GM18499 (cell line): ENCODE measurements around the gene CACNA1C.

Experiments used
- ATAC-seq: cut with Tn5 transposase; IDR thresholded peaks from one replicate; pipeline ENCODE4 v1.9.1; 2021; ENCODE audit warnings: moderate number of reproducible peaks; ENCODE audit not compliant: insufficient read depth, unreplicated experiment

Gene CACNA1C

DNA sequence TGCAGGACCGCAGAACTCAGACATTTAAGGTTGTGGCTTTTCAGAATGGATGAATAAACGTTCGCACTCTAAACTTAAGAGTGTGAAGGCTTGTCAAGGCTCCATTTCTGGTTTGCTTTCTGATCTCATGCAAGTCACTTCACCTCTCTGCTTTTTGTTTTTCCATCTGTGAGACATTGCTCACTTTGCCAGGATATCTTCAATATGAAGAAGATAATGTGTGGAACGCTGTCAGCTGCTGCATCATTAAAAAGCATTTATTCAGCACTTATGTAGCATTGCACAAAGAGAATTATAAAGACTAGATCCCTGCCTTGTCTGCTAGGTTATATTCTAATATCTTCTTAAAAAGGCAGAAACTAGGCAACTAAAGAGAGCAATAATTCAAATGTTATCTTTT, 172.2 kb downstream of the CACNA1C start:
- ATAC-seq: no peak

DNA sequence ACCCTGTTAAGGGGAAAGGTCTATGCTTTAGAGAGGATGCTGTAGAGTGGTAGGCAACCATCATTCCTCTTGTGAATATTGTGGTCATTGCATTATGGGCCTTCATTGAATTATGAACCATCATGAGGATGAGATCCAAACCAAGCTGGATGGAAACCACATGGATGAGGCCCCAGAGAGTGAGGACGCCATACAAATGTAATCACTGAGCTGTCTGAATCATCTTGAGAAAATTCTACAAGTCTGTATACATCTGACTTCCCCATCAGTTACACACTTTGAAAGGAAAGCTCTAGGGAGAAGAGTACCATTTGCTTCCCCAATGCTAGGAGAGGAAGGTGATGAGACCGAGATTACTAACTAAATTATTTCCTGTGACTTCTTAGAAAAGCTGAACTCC, 172.9 kb downstream of the CACNA1C start:
- ATAC-seq: no peak

- ATAC-seq: no peak
Observed at GRCh38 chr12:2226641-2227040, 173.9 kb downstream of the CACNA1C start.

DNA sequence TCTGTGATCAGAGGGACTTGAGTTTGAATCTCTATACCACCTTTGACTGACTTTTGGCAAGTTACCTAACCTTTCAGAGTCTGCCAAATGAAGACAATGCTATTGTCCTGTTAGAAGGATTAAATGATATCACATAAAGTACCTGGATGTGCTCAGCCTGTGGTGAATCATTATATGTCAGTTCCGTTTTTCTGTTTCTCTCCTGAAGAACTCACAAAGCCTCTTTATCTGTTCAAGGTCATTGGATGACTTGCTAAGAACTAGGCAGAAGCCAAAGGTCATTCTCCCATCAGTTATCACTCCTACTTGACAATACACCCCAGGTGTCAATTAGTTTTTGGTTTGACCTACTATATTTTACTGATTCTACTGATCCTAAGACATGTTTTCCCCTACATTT, 174.6 kb downstream of the CACNA1C start:
- no peak for ATAC-seq

- no peak for ATAC-seq
Observed at GRCh38 chr12:2228535-2228934, 175.7 kb downstream of the CACNA1C start.

DNA sequence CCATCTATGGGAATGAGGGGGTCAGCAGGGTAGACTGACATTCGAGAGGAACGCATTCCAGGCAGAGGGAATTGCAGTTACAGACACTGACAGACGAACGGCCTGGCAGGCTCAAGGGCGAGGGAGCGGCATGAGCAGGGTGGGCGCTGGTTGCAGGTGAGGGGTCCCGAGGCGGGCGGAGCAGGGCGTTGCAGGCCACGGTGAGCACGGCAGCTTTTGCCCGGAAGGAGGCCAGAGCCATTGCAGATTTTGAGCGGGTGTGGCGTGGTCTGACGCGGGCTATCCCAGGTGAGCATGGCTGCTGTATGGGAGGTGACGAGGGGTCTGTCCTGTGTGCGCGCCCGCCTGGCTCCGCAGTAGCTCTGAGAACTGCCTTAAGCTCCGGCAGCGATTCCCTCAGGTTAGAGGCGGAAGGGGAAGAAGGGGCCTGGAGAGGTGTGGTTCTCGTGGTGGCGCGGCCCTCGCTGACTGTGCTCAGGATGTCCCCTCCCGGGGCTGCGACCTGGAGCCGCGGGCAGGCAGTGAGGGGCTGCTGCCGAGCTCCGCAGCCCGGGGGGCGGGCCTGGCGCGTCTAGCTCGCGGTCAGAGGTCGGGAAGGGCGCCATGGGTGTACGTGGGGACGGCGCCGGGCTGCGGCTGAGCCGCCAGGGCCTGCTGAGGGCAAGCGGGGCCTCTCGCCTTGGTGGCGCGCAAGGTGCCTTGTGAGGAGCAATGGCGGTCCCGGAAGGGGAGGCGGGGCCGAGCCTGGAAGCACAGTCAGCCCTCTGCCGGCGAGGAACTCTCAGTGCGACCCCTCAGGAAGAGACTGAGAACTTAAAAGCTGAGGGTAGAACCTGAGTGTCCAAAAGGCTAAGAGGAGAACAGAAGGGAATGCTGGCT, 177.1 kb downstream of the CACNA1C start:
- ATAC-seq: no peak

DNA sequence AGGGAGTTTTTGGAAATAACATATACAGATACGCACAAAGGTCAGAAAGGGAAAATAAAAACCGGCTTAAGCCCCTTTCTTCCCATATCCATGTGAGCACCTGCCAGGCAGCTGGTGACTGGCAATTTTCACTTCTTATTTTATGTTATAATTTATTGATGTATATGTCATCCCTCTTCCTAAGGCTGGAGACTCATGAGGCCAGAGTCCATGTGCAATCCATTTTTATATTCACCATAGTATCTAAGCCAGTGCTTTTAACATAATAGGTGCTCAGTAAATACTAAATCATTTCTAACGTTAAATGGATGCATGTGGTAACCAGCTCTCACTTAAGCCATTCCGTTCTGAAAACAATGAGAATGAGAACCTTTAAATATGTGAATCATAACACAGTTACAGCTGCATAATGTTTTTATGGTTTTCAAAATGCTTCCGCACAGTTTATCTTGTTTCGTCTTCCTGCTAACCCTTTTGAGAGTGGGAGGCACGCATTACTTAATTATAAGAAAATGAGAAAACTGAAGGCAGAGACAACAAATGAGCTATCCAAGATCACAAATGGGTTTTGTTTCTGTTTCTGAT, 178.3 kb downstream of the CACNA1C start:
- ATAC-seq: no peak

GRCh38 chr12:2231956-2232355, 179.2 kb downstream of the CACNA1C start:
- ATAC-seq: no peak

DNA sequence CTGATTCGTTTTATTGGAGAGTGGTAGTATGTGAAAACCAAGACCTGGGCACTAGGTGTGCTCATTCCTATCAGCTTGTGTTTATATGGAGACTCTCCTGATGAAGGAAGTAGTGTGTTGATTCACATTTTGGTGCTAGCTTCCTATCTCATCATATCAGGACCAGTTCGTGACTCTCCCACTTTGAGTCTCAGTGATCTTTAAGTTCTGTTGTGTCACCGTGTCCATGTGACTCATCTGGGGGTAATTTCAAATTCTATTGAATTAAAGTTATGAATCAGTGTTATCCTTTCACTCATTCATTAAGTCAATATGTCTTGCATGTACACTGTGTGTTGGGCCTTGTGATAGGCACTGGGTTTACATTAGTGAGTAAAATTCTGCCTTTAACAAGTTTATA, 180.2 kb downstream of the CACNA1C start:
- ATAC-seq: no peak

DNA sequence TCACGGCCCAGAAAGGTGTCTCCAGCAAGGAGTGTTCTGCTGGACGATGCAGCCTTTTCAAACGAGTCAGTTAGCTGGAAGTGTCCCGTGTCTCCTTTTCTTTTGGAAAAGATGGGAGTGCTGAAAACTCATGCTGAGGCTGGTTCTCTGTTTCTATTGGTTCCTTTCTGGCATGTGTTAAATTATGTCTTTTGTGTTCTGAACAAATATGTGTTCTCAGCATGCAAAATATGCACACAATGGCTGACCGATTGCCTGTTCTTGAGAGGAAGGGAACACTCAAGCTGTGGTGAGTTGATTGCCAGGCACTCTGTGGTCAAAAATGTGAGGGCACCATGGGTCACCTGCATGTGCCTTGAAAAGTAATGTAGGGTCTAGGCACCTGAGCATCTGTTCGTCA, 181.3 kb downstream of the CACNA1C start:
- ATAC-seq: no peak

- ATAC-seq: no peak
Observed at GRCh38 chr12:2234646-2235350, 182.0 kb downstream of the CACNA1C start.

- ATAC-seq: no peak
Observed at GRCh38 chr12:2236506-2237294, 183.9 kb downstream of the CACNA1C start.

DNA sequence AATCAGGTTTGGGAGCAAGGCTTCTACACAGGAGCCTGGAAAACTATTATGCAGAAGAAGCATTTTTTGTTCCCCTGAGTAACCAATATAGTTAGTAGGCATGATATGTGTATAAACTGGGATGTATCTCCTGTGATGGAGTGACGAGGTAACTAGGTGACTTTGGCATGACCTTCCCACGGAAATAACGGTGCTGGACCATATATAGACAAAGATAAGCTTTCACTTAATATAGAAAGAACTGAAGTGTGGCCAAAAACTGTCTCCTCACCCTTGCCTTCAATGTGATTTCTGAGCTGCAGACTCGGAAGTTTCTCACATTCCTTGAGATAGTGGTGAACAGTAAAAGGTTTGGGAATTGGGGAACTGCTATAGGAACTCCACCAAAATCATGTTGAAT, 185.3 kb downstream of the CACNA1C start:
- ATAC-seq: no peak

DNA sequence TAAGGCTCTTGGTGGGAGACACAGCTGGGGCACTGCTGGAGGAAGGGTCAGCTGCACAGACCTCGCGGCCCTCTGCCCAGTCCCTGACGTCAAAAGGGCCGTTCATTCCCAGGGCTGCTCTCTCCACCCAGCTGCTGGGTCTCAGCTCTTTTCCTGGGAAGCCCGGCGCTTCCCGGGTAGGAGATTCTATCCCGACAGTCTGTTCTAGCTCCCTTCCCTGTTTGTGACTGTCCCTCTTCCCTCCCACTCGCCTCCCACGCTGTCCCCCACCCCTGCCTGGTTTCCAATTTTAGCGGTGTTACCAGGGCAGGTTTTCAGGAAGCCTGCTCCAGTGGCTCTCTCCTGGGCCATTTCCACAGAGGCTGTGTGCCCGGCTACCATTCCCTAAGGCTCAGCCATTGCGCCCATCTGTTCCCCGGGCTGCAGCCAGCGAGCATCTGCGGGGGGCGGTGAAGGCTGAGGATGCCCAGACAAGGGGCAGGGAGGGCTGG, 186.6 kb downstream of the CACNA1C start:
- no peak for ATAC-seq

- ATAC-seq: no peak
Observed at GRCh38 chr12:2240390-2240789, 187.6 kb downstream of the CACNA1C start.

GRCh38 chr12:2240984-2241383, 188.2 kb downstream of the CACNA1C start:
- no peak for ATAC-seq

GRCh38 chr12:2242216-2242615, 189.4 kb downstream of the CACNA1C start:
- no peak for ATAC-seq

DNA sequence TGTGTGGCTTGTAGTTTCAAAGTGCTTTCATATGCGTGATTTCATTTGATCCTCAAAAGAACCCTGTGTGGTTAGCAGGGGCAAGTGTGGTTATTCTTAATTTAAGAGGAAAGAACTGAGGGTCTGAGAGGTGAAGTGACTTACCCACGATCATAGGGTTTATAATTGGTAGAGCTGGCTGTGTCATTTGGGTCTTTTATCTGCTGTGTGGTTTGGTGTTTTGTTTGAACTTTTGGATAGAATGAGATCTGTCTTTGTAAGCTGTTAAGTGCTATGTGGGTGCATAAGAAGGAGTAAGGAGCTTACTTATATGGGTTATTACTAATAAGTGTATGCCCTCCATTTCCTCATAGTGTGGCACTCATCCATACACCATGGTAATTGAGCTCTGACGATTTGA, 190.0 kb downstream of the CACNA1C start:
- ATAC-seq: no peak

DNA sequence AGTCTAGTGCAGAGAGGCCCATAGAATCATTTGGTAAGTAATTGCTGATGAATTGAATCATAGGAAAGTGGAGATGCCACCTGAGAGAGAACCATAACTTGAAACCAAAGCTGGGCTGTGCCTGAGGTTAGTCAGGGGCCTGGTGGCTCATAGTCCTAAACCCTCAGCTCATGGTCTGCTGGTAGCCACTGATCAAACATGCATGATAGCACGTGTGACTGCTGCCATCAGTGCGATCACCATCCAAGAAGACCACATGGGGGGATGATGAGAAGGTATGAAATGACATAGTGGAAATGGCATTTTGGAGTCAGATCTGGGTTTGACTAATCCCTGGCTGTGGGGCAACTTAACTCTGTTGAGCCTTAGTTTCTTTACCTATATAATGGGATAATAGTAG, 190.5 kb downstream of the CACNA1C start:
- ATAC-seq: no peak
